ENCODE data around the gene BRINP1.

DNA sequence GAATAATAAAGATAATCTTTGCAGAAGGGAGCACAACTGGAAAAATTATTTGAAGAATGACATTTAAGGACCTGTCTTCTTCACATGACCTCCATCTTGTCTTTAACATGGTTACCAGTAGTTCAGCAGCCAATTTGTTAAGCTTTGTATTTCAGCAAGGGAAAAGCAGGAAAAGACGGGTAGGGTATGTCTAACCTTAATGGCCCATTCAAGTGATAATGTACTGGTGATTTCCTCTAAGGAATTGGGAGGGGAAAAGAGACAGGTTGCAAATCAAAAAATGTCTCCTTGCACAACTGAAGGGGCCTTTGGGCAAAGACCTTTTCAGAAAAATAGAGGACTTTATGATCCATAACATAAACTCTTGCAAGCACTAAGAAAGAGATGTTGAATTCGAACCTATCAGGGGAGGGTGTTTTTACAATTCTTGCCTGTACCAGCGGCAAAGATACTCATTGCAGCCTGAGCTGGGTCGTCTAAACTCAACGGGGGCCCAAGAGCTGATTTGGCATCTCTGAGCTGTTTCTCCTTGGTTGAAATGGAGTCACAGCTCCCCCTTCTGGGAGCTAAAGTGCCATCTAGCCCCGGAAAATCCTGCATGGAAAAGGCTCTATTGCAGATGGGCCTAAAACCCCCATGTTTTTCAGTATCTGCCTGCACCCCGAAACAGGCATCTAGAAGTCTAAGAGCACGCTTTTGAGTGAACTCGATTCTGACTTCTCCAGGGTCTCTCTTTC, 3.8 kb downstream of the BRINP1 start:
- TF ChIP-seq, protein P1, sequence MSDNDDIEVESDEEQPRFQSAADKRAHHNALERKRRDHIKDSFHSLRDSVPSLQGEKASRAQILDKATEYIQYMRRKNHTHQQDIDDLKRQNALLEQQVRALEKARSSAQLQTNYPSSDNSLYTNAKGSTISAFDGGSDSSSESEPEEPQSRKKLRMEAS (IDR thresholded peaks at IDR 0.05): no peak
- no peak for TF ChIP-seq TAF1 (IDR thresholded peaks at IDR 0.05; ENCODE audit: low read depth)
- TF ChIP-seq EGR1 (IDR thresholded peaks at IDR 0.05): no peak
- no peak for TF ChIP-seq YY1 (IDR thresholded peaks at IDR 0.05; ENCODE audit: low read depth)
